Caki2 (cell line): ENCODE results near the gene NFILZ. TPM values are rescaled to one million over a fixed set of nuclear protein-coding genes. Genes with fewer than 3 reads are reported as not detected.

Experiments used
- DNase-seq: peaks from one replicate; pipeline ENCODE4 v3.0.0-alpha.2; 2015; ENCODE audit warnings: low read depth
- in situ Hi-C: cut with HindIII; loops from 2 replicates; pipeline ENCODE4 v1.10.0; 2016; ENCODE audit warnings: low sequenced_read_pairs, low pct_unique_long_range_greater_than_20kb, mixed read lengths
- total RNA-seq: library from RNA; depleted of rRNA; stranded (reverse); fragments of >200 nt; shearing (Covaris generic); gene quantifications from 2 replicates; pipeline ENCODE4 v1.2.3, GENCODE V29; 2014; ENCODE audit warnings: low replicate concordance; rRNA removed

NFILZ gene
- total RNA-seq, 1 experiment from 2014 or later, result not detected

GRCh38 chr19:8665468-8666213 lies 35.2 kb downstream of the NFILZ start:
- in situ Hi-C loops, result no loop called here

DNA sequence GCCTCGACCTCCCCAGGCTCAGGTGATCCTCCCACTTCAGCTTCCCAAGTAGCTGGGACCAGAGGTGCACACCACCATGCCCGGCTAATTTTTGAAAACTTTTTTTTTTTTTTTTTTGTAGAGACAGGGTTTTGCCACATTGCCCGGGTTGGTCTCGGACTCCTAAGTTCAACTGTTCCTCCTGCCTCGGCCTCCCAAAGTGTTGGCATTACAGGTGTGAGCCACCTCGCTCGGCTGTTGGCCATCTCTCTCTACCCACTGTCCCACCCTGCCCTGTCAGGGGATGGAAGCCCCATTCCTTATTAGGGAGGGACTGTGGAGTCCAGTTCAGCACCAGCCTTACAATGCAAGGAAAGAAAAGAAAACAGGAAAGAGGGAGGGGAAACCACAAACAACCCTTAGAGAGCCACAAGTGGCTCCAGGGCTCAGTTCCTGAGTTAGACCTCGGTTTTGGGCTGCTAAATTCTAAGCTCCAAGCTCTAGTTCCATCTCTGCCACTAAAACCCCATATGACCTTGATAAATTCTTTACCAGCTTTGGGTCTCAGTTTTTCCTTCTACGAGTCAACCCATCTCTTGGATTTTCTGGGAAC lies 36.5 kb downstream of the NFILZ start:
- no peak for DNase-seq
- in situ Hi-C loops, result no loop called here

More at GRCh38 chr19:8665468-8666213, 35.2 kb downstream of the NFILZ start:
- no peak for DNase-seq

DNA sequence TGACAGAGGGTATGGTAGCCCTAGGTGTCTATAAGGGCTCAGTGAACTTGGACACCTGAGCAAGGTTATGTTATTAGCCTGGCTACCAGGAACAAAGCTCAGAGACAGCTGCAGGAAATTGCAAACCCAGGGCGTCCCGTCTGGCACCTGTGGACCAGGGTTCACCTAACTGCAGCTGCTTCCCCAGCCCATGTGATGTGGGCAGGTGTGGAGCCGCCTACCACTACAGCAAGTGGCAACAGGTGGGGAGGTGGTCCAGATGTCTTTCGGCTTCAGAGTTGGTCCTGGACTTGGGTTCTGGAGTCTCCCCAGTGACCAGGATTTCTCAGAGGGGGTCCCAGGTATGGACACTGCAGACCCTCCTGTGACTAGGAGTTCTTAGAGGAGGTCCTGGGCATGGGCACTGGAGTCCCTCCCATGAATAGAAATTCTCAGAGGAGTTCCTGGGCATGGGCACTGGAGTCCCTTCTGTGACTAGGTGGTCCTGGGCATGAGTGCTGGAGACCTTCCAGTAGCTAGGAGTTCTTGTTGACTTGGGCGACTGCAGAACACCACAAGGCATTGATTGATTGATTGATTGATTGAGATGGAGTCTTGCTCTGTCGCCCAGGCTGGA lies 43.0 kb downstream of the NFILZ start:
- DNase-seq, result no peak
- in situ Hi-C loops, result no loop called here

DNA sequence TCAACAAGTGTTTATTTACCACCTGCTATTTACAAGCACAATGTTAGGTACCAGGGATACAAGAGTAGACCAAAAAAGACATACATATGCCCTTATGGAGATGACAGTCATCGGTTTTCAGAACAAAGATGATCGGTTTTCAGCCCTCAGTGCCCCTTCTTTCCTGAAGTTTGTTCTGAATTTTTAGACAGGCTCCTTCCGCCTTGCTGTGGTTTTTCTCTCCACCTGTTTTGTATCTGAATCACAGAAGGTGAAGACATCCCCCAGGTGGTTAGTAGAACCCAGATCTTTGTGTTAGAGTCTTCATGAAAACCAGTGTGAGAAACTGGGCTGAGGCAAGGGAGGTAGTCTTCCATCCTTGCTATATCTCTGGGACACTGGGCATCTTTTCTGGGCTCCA lies 44.6 kb downstream of the NFILZ start:
- in situ Hi-C loops, result no loop called here
- DNase-seq, result no peak

GRCh38 chr19:8678244-8678807 lies 47.9 kb downstream of the NFILZ start:
- no peak for DNase-seq
- in situ Hi-C loops, result no loop called here

Other genes with a start within 250 kb of the NFILZ start
- gene RAB11B, start 240.3 kb upstream of the NFILZ start, total RNA-seq, result 14.4 and 21.3 TPM in 2 replicates
- 47.5 and 58.4 TPM in 2 replicates for gene MARCHF2, start 217.3 kb upstream of the NFILZ start, total RNA-seq
- 55.7 and 66.6 TPM in 2 replicates for gene HNRNPM, start 185.7 kb upstream of the NFILZ start, total RNA-seq
- gene PRAM1, start 128.0 kb upstream of the NFILZ start, total RNA-seq, result not detected in 2 replicates
- 0.81 TPM in 1 of 2 replicates, not detected in the other for gene ZNF414, start 116.5 kb upstream of the NFILZ start, total RNA-seq
- 0.03 and 0.52 TPM in 2 replicates for gene MYO1F, start 53.2 kb upstream of the NFILZ start, total RNA-seq
- gene ADAMTS10, start 19.9 kb upstream of the NFILZ start, total RNA-seq, result 1.2 and 4.8 TPM in 2 replicates
- gene ACTL9, start 68.2 kb downstream of the NFILZ start, total RNA-seq, result not detected in 2 replicates
- not detected in 2 replicates for gene OR2Z1, start 91.0 kb downstream of the NFILZ start, total RNA-seq
- gene ZNF558, start 201.7 kb downstream of the NFILZ start, total RNA-seq, result 9.1 and 21.9 TPM in 2 replicates
- not detected in 2 replicates for gene MBD3L1, start 201.7 kb downstream of the NFILZ start, total RNA-seq